Brain microvascular endothelial cell (primary cell): ENCODE measurements around the gene CAPSL.

Source experiments
- DNase-seq: peaks from one replicate; pipeline ENCODE4 v3.0.0-alpha.2; 2020
- H3K27ac ChIP-seq: fragments of 250-450 bp; sonication (Bioruptor Pico); 2 replicates; pipeline ENCODE4 v1.5.1; 2020; ENCODE audit warnings: mild to moderate bottlenecking, moderate library complexity
- H3K27me3 ChIP-seq: fragments of 250-450 bp; sonication (Bioruptor Pico); replicated peaks from 2 replicates; pipeline ENCODE4 v1.5.1; 2020; ENCODE audit warnings: mild to moderate bottlenecking
- H3K36me3 ChIP-seq: fragments of 250-450 bp; sonication (Bioruptor Pico); replicated peaks from 2 replicates; pipeline ENCODE4 v1.5.1; 2020; ENCODE audit warnings: mild to moderate bottlenecking
- H3K4me3 ChIP-seq: 2 replicates; pipeline ENCODE4 v1.5.1; 2011; ENCODE audit warnings: low read depth, mild to moderate bottlenecking, control low read depth, low read length, moderate library complexity
- CTCF ChIP-seq: IDR thresholded peaks from 2 replicates; pipeline ENCODE4 v1.5.1; 2011; ENCODE audit warnings: low read depth, mild to moderate bottlenecking, moderate library complexity, low read length, control low read depth, inconsistent platforms; ENCODE audit errors: missing control alignments
- in situ Hi-C: cut with HindIII; loops from 2 replicates; pipeline ENCODE4 v1.10.0; 2017; ENCODE audit warnings: low sequenced_read_pairs, low pct_ligation_motif_present

The CAPSL gene

GRCh38 chr5:35903631-35904203, 34.7 kb downstream of the CAPSL start:
- no peak overlapping the region for H3K4me3 ChIP-seq
- TF ChIP-seq CTCF, result no peak
- no peaks in the 10 kb centered on the region for H3K36me3 ChIP-seq
- in situ Hi-C loops, result no loop called here
- DNase-seq, result no peak
- no peak overlapping the region for H3K27ac ChIP-seq
- no peaks in the 10 kb centered on the region for H3K27me3 ChIP-seq

DNA sequence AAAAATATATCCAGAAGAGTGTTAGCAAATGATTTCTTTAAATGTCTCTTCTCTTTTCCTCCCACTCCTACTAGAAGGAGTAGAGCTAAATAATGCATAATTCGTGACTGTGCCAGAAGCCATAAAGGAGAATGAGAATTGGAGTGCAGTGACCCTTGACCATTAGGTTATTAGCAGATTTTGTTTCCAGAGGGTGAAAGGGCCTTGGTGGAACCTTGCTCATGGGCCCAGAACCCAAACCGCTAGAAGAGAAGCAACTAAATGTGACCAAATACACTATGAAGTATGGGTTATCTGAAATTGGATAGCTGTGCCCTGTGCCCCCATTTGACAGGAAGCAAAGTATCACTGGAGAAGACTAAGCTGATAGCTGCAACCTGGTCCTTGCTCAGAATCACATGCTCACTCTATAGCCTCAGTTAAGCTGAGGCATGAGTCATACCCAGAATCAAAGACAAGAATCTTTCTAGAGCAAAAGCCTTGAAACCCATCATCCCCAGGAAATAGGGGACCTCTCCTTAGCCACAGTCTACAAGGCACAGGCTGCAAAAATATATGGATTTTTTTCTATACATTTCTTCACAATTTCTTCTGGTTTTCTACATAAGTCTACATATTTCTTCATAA, 36.3 kb downstream of the CAPSL start:
- Histone ChIP-seq H3K36me3 (no peaks in the 10 kb centered on the region), H3K4me3 (no peak overlapping the region), H3K27ac (no peak overlapping the region), H3K27me3 (no peaks in the 10 kb centered on the region)
- DNase-seq, result peak; percentile 12
- TF ChIP-seq CTCF, result no peak
- in situ Hi-C loops, result no loop called here

DNA sequence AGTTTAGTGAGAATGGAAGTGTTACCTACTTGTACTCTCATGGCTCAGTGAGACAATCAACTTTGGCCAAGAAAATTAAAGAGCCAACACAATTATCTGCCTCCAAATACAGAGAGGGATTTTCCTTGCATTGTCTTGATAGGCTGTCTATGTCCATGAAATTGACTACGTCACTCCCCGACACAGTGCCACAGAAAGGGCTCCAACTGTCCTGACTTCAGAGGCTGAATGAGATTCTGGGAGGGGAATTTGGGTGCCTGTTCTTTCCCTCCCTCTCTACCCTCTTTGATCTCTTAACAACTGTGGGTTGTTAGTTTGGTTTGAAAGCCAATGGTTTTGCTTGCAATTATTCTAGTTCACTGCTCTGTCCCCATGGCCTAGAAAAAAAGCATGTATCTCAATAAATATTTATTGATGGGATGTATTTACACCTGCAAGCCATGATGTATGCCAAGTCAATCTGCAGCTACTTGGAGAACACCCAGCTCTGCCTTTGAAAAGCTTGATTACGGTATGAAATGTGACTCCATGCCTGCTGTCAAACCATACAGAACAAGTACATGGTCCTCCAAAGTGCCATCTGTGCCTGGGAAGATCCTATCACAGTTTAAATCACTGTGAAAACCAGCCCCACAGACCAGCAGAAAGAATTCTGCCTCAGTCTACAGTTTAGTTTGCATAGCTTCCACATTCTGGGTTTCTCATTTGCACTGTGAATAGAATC, 37.3 kb downstream of the CAPSL start:
- DNase-seq, result no peak
- H3K4me3 ChIP-seq, result no peak overlapping the region
- no peak overlapping the region for H3K27ac ChIP-seq
- no peaks in the 10 kb centered on the region for H3K27me3 ChIP-seq
- no peaks in the 10 kb centered on the region for H3K36me3 ChIP-seq
- no peak for TF ChIP-seq CTCF
- in situ Hi-C loops, result no loop called here

DNA sequence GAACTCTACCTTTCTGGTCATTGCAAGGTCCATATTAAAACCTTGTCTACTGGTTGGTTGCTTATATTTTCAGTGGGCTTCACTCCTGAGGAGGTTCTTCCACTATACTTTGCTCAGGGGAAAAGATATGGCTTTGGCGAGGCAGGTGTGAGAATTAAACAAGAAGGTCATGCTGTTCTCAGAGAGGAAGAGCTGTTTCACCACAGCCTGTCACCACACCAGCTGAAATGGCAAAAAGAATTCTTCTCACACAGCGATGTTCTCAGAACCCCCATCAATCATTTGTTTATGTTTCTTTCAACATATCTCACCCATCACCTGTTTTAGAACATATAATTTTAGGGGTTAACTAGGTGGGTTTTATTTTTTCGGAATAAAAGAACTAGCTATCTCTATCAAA, 38.6 kb downstream of the CAPSL start:
- in situ Hi-C loops, result no loop called here
- no peaks in the 10 kb centered on the region for H3K27me3 ChIP-seq
- no peak overlapping the region for H3K4me3 ChIP-seq
- TF ChIP-seq CTCF, result no peak
- DNase-seq, result no peak
- H3K27ac ChIP-seq, result no peak overlapping the region
- no peaks in the 10 kb centered on the region for H3K36me3 ChIP-seq

GRCh38 chr5:35898952-35899660, 39.3 kb downstream of the CAPSL start:
- Histone ChIP-seq H3K4me3 (no peak overlapping the region), H3K36me3 (no peaks in the 10 kb centered on the region), H3K27me3 (no peaks in the 10 kb centered on the region), H3K27ac (no peak overlapping the region)
- DNase-seq, result no peak
- no peak for TF ChIP-seq CTCF
- in situ Hi-C loops, result no loop called here
